NB4 (cell line): ENCODE measurements around the gene ACSS2.

ENCODE experiments used
- MYC ChIP-seq: IDR thresholded peaks from 2 replicates; pipeline ENCODE4 v1.6.1; 2011; ENCODE audit warnings: low read depth, low read length
- POLR2A ChIP-seq: IDR thresholded peaks from 2 replicates; pipeline ENCODE4 v1.6.1; 2011; ENCODE audit warnings: mild to moderate bottlenecking; ENCODE audit not compliant: insufficient read length; ENCODE audit errors: extremely low read depth
- TF ChIP-seq, protein P1 (sequence below): IDR thresholded peaks from one replicate; pipeline ENCODE4 v1.5.1; 2012; ENCODE audit warnings: low read depth, low read length
- TF ChIP-seq, protein P2 (sequence below): IDR thresholded peaks from 2 replicates; pipeline ENCODE4 v1.6.1; 2011; ENCODE audit warnings: low read depth, low read length

DNA sequence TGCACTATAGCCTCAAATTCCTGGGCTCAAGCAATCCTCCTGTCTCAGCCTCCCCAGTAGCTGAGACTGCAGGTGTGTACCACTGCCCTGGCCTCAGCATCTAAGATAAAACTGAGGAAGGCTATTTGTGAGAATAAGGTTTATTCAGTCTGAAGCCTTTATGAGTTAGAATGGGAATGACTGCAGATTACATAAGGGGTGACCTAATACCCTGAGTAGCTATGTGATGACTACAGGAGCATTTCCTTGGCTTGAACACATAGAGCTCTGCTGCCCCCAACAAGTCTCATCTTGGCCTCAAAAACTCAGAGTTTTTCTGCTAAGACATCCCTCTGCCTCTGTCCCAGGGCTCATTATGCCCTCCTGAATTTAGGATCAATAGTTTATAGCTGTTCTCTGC is 71.6 kb downstream of the ACSS2 start:
- TF ChIP-seq, protein P1, sequence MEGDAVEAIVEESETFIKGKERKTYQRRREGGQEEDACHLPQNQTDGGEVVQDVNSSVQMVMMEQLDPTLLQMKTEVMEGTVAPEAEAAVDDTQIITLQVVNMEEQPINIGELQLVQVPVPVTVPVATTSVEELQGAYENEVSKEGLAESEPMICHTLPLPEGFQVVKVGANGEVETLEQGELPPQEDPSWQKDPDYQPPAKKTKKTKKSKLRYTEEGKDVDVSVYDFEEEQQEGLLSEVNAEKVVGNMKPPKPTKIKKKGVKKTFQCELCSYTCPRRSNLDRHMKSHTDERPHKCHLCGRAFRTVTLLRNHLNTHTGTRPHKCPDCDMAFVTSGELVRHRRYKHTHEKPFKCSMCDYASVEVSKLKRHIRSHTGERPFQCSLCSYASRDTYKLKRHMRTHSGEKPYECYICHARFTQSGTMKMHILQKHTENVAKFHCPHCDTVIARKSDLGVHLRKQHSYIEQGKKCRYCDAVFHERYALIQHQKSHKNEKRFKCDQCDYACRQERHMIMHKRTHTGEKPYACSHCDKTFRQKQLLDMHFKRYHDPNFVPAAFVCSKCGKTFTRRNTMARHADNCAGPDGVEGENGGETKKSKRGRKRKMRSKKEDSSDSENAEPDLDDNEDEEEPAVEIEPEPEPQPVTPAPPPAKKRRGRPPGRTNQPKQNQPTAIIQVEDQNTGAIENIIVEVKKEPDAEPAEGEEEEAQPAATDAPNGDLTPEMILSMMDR: no peak
- TF ChIP-seq POLR2A (no peak), MYC (no peak)
- TF ChIP-seq, protein P2, sequence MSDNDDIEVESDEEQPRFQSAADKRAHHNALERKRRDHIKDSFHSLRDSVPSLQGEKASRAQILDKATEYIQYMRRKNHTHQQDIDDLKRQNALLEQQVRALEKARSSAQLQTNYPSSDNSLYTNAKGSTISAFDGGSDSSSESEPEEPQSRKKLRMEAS: no peak
